Femur (tissue), 1 donor: Measurements from ENCODE around the gene ATP2B3.

Source experiments
- DNase-seq: peaks from one replicate; pipeline ENCODE4 v3.0.0-alpha.2; 2017

Gene ATP2B3

DNA sequence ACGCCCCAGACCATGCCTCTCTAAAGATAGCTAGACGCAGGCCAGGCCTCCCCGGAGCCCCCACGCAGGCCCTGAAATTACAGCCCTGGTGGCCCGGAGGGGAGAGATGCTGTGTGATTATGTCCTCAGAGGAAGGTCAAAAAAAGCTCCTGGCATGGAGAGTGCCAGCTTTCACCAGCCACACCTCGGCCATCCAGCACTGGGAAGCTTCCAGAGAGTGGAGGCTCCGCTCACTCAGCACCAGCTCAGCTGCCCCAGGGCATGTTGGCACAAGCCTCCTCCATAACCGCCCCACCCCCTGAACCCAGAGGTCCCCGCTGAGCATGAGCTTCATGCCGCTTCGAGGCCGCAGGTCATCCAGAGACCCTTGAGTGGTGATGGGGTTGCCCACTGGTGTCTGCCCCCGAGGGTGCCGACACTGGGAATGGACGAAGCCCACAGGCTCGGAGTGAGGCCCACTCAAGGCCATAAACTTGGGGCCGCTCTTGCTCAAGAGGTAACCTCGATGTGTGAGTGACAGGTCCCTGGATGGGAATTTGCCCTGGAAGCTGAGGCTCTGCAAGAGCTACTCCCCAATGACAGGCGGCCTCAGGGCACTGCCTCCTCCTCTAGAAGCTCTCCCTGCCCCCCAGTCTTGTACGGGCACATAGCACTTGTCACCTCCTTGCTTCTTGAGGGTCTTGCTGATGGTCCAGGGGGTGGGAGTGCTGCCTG, 27.1 kb upstream of the ATP2B3 start:
- no peak for DNase-seq

DNA sequence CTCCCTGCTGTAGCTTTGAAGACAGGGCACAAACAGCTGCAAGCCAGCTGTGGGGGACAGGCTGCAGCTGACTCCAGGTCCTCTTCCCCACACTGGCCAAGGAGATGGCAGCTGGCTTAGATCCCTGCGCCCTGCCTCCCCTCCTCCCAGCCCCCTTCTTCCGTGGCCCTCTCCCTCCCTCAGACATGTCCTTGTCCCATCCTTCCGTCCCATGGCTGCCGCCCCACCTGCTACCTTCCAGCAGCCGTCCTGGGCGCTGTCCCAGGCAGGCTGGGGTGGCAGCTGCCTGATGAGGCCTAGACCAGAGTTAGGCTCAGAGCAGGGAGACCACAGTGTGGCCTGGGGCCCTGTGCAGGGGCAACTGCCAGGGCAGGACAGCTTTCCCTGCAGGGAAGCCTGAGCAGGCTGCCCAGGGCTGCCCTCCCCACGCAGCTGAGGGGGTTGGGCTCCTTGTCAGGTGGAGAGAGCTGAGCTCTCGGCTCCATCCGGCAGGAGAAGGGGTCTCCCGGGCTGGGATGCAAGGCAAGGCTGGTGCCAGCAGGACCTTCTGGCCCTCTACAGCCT, 26.0 kb upstream of the ATP2B3 start:
- no peak for DNase-seq

DNA sequence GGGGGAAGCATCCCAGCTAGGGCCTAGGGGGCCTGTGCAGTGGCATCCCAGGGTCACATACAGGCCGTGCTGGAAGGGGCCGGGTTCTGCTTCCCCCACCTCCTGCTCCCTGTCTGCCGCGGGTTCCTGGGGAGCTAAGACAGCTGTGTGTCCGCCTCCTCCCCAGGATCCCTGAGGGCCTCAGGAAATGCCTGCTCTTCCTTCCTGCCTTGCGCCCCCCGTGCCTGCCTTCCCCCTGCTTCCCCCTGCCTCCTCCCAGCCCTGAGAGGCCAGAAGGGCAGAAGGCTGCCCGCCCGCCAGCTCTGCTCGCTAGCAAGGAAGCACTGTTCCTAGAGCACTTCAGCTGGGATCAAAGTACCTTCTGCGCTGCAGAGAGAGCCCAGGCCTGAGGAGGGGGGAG, 25.5 kb upstream of the ATP2B3 start:
- no peak for DNase-seq

DNA sequence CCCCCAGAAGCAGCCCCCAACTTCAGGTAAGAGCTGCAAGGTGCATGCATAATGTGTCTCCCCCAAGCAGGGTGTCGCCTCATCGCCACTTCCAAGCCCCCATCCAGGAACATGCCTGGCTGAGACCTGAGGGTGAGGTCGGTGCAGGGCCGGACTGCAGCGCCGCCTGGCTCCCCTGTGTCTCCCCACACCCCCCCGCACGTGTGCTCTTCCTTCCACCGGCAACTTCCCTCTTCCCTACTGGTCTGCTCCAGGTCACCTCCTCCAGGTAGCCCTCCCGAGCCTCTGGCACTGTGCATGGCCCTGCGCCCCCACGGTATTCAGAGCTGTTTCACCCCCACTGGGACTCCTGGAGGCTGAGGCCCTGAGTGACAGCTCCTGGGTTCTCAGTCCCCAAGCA, 24.9 kb upstream of the ATP2B3 start:
- DNase-seq = no peak

DNA sequence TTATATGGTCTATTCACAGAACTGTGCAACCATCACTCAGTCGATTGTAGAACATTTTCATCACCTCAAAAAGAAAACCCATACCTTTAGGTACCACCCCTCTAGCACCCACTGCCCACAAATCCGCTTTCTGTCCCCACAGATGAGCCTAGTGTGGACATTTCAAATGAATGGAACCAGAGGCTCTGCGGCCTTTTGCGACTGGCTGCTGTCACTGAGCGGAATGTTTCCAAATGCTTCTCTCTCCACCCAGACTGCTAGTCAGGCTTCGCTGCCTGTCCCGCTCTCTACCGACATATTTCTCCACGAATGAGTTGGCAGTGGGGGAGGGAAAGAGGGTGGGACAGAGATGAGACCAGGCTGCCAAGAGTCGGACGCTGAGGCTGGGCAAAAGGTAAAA, 24.4 kb upstream of the ATP2B3 start:
- no peak for DNase-seq

DNA sequence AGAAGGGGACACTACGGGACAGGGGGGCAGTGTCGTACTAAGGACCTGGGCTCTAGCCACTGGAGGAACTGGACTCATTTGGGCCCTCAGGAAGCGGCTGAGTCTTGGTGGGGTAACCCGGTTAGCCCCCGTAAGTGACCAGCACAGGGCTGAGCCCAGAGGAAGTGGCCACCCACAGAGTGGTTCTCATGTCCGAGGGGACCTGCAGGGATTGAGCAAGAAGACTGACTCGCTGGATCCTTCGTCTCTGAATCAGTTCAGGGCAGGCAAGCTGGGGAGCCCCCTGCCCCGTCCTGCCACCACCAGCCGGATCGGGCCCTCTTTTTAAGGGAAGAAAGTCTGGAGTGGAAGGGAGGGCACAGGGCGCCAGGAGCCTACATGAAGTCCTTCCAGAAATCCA, 23.4 kb upstream of the ATP2B3 start:
- no peak for DNase-seq

DNA sequence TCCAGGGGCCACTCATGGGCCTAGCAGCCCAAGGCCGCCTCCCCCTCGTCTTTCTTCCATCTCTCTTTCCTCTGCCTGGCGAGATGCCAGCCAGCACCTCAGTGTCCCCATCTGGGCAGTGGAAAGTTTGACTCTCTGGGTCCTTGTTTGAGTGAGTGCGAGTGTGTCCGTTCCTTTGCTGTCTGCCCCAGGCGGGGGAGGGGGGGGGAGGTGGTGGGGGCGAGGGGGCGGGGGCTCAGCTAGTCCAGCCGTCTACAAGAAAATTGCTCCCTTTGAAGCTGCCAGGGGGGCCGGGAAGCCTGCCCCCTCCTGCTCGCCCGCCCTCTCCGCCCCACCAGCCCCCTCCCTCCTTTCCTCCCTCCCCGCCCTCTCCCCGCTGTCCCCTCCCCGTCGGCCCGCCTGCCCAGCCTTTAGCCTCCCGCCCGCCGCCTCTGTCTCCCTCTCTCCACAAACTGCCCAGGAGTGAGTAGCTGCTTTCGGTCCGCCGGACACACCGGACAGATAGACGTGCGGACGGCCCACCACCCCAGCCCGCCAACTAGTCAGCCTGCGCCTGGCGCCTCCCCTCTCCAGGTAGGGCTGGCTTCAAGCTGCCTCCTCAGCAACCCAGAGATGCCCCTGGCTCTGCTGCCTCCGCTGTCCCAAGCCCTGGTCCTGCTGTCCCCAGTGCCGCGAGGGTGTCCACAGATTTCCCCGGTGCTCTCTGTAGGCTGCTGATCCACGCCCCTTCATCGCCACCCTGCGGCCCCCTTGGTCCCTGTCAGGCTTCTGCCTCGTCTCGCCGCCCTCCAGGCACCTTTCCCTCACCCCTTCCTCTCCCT, 22.7 kb upstream of the ATP2B3 start, which contains the start of gene BGN:
Gene BGN, plus strand, starts transcription at position 440 of the 821 bp plus-strand sequence. CDS start 9,652 bp downstream, outside the sequence.
- DNase-seq = peak; percentile 80

DNA sequence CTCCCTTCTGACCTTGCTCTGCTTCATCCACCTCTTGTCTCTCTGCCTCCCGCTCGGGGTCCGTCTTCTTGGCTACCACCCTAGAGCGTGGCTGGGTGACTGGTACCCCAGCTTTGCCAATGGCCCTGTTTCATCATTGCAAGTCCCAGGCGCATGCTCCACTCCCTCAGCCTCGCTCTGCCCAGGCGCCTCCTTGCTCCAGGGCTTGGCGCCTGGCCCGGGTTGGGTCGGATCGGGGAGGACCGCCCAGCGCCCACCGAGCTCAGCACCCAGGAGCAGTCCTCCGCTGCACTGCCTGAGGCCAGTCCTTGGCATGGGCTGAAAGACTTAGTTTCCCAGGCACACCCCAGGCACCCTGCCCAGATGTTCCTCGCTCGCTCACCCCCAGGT, 22.1 kb upstream of the ATP2B3 start:
- DNase-seq = no peak

GRCh38 chrX:153495903-153496589, 21.4 kb upstream of the ATP2B3 start:
- DNase-seq = no peak

GRCh38 chrX:153496590-153496959, 20.9 kb upstream of the ATP2B3 start:
- DNase-seq = no peak

GRCh38 chrX:153498453-153498852, 19.0 kb upstream of the ATP2B3 start:
- DNase-seq = no peak

GRCh38 chrX:153499341-153499740, 18.1 kb upstream of the ATP2B3 start:
- DNase-seq = no peak

DNA sequence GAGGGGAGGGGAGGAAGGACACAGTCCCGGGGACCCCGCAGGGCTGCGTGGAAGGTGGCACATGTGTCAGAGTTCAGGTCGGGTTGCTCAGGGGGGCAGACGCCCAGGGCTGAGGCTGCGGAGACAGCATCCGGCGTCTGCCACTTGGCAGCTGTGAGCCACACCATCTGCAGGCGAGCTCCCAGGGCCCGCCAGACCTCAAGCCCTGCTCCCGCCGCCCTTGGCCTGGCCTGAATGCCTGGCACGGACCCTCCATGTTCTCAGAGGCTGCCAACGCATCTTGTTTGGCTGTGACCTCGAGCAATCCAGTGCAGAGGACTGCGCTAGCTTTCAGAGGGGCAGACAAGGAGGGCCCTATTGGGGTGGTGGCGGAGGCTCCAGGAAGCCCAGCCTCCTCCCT, 17.6 kb upstream of the ATP2B3 start:
- peak; percentile 77 for DNase-seq

DNA sequence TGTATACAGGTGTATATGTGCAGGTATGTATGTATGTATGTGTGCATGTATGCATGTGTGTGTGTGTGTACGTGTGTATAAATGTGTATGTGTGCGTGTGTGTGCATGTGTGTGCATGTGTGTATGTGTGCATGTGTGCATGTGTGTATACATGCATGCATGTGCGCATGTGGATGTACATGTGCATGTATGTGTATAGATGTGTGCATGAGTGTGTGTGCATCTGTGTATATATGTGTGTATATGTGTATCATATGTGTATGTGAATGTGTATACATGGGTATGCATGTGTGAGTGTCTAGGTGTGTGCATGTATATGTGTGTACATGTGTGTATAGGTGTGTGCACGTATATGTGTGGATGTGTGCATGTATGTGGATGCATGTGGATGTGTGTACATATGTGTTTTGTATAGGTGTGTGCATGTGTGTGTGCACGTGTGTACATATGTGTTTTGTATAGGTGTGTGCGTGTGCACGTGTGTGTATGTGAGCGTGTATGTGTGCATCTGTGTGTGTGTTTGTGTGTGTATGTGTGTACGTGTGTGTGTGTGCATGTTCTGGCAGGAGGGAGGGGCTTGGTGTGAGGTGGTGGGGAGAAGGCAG, 16.7 kb upstream of the ATP2B3 start:
- no peak for DNase-seq

DNA sequence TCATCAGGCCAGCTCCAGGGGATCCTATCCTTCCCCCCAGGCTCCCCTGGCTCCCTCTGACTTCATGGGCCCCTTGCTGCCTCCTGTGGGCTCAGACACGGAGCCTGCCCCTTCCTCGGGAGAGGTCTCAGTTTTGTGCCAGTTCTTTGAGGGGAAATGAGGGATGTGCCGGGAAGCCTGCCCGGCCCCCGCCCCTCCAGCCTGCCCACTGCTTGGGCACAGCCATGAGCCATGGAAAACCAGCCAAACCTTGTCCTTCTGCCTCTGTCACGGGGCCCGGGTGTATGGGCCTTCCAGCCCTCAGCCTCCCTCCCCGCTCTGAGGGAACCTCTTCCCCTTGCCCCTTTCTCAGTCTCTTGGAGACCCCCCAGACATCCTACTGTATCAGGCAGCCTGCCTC, 15.9 kb upstream of the ATP2B3 start:
- DNase-seq = no peak

DNA sequence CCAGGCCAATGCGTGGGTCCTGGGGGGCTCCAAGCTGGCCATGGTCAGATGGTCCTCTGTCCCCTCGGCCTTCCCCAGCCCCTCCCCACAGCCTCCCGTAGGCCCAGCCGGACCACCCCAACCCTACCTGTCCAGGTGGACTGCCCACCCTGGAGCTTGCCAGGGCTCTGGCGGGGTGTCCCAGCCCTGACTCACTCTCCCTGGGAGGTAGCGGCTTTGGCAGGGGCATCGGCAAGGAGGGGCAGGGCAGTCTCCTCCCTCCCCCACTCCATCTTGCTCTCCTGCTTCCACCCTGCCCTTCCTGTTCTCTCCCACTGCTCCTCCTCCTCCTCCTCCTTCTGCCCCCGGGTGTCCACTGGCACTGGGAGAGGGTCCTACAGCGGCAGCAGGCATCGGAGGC, 15.3 kb upstream of the ATP2B3 start:
- DNase-seq = no peak

DNA sequence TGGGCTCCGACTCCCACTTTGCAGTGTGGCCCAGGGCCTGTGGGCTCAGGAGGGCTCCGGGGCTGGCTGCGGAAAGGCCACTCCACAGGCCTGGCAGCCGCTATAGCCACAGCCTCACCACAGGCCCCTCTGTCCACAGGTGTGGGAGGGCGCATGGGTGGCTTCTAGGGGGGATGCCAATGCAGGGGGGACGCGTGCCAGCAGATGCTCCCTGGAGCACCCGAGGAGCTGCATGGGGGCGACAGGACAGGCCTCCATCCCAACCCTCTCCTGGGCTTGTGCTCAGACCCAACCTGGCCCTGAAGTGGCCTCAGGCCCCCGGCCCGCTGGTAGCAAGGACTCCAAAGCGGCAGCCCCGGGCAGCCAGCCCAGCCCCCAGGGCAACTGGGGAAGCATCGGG, 14.6 kb upstream of the ATP2B3 start:
- no peak for DNase-seq

DNA sequence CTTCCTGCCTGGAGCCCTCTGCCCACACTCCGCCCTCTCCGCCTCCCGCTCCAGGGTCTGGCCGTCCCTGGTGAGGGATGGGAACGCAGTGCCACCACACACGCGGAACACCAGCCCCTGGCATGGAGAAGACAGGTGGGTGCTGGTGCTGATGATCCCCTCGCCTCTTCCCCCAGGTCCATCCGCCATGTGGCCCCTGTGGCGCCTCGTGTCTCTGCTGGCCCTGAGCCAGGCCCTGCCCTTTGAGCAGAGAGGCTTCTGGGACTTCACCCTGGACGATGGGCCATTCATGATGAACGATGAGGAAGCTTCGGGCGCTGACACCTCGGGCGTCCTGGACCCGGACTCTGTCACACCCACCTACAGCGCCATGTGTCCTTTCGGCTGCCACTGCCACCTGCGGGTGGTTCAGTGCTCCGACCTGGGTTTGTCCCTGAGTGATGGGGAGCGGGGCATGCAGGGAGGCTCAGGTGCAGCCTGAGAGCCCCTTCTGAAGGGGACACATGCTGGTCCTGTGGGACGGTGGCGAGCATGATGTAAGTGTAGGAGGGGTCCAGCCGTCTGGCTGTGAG, 12.9 kb upstream of the ATP2B3 start:
- DNase-seq = no peak

DNA sequence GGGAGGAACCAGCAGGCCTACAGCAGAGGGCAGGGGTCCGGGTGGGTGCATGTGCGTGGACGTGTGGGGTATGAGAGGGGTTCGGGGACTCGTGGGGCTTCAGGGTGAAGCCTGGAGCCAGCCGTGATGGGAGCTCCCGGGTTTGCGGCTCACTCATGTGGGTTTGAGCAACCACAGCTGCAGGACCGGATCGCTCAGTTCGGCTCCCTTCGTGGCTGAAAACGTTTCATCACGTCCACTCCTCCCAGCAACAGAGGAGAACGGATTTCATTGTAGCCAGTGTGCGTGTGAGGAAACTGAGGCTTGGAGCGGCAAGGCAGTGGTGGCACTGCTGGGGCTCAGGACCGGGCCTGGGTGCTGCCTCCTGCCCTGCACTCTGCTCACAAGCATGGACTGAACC, 12.1 kb upstream of the ATP2B3 start:
- DNase-seq = no peak

DNA sequence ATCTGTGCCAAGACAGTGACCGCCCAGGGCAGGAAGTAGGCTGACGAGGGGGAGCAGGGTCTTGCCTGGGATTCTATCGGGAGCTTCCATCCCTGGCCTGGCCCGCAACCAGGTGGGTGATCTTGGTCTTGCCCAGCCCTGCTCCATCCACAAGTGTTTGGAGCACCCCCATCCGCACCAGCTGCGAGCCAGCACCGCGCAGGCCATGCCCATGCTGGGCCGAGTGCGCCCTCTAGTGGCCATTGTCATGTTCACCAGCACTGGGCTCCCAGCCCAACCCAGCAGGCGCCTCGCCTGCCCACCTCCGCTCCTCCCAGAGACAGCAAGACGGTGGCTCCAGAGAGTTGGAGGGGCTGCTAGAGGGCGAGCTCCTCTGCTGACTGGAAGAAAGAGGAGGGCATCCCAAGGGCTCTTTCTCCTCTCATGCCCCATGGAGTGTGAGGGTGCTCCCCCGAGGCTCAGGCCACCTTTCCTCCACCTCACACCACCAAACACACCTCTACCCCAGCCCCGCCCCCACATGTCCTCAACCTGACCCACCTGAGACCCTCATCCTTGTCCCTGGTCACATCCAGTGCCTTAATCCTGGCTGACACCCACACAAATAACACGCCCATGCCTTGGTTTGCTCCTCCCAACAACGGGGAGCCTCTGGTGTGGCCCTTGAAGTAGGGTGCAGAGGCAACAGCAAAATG, 9.8 kb upstream of the ATP2B3 start:
- peak; percentile 91 for DNase-seq

DNA sequence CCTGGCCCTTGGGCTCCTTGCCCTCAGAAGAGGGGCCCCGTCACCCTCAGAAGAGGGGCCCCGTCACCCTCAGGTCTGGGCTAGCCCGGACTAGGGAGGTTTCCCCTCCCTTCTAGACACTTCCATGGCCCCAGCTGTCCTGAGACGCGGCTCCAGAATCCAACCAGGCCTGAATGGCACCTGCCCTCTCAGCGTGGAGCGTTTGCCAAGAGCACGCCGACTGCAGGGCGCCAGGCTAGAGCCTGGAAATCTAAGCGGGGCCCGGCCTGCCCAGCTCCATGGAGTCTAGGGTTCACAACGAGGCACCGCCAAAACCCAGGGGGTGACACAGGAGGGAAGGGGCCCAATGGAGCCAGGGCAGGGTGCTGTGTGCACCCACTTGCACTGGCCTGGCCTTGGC, 7.8 kb upstream of the ATP2B3 start:
- no peak for DNase-seq

GRCh38 chrX:153510383-153510782, 7.1 kb upstream of the ATP2B3 start:
- no peak for DNase-seq
